OCI-LY1 (cell line): ENCODE measurements around the gene CHRM4.

Experiments used
- CTCF ChIP-seq: fragments of 200-600 bp; sonication (generic), shearing (Covaris generic); IDR thresholded peaks from 2 replicates; pipeline ENCODE4 v1.5.1; 2017; ENCODE audit warnings: mild to moderate bottlenecking, antibody characterized with exemption, low read length, moderate library complexity, mixed read lengths
- EZH2 ChIP-seq: fragments of 200-600 bp; sonication (generic), shearing (Covaris generic); IDR thresholded peaks from 2 replicates; pipeline ENCODE4 v1.8.0; 2017; ENCODE audit warnings: borderline replicate concordance, mixed run types, mild to moderate bottlenecking, antibody characterized with exemption, low read length, moderate library complexity, mixed read lengths

DNA sequence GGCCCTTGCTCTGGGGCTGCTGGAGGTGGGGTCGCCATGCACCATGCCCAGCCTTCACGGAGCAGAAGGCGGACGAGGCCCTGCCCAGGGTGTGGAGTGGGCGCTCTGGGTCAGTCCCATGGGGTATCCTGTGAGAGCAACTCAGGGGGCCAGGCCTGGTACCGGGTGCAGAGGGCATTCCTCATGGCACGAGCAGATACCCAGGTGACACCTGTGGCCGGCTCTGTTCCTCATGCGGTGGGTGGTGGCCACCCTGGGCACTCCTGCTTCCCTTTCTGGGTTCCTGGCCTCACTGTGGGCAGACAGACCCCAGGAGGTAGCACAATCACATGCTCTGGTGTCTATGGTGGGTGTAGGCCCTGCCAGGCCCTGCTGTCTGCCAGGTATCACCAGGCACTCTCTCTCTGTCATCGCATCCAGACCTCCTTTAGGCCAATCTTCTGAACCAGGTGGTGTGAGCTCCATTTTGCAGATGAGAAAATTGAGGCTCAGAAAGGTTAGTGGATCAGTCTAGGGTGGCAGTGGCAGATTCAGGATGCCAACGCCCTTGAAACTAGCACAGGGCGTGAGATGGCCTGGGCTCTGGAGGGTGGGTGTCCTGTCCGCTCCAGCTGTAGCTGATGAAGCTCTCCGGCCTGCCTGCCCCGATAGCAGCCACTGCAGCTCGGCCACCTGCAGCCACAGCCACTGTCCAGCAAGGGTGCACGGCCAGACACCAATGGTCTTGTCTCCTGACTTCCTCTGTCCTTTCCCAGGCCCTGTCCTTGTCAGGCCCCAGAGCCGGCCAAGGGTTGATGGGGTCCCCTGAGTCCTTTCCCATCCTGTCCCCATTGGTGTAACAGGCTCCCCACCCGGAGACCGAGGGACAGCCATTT is 29.2 kb downstream of the CHRM4 start:
- no peak for TF ChIP-seq CTCF
- no peak for TF ChIP-seq EZH2
